Measurements from ENCODE around the gene KLHL25. TPM values are rescaled to one million over a fixed set of nuclear protein-coding genes. Genes with fewer than 3 reads are reported as not detected.

The KLHL25 gene
- total RNA-seq, 1 donor from 2014 or later: 4.0 TPM

DNA sequence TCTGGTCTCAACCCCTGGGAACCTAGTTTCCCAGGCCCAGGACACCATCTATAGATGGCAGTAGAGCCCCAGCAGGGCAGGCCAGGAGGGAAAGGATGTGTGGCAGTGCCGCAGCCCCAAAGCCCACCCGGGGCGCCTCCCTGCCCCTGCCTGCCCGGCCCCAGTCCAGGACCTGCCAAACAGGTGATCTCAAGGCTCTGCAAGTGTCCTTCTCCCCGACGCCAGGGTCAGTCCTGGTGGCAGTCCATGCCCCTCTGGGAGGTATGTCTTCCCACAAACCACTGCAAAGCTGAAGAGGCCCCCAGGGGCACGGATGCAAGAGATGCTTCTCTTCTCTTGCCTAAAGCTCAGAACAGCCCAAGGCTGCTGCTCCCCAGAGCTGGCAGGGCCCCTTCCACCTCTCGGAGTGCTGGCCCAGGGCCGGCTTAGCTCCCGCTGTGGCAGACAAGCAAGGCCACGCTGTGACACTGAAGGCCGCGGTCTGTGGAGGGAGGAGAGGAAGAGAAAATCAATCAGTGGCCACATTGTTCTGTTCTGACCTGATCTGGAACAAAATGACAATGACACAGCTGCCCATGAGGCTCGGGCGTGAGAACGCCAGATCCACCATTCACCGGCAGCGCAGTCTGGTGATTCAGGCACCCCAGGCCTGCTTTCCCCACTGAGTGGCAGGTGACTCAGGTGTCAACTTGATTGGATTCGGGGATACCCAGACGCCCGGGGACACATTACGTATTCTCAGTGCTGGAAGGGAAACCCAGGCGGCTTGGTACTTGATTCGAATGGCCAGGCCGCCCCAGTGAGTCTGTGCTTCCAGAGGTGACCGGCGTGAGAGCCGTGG, 34.0 kb downstream of the KLHL25 start:
- intact Hi-C loops (cut with micrococcal nuclease): no loop called here
- Histone ChIP-seq H3K9me3 (replicated peaks) (no peaks in the 10 kb centered on the region), H3K36me3 (peaks cover 8% of the 10 kb centered on the region), H3K4me3 (no peak overlapping the region), H3K27me3 (ENCODE audit: low read depth) (no peaks in the 10 kb centered on the region), H3K4me1 (peaks cover 77% of the 10 kb centered on the region), H3K27ac (replicated peaks) (no peak overlapping the region)
- no peak for DNase-seq
- TF ChIP-seq, protein P1, sequence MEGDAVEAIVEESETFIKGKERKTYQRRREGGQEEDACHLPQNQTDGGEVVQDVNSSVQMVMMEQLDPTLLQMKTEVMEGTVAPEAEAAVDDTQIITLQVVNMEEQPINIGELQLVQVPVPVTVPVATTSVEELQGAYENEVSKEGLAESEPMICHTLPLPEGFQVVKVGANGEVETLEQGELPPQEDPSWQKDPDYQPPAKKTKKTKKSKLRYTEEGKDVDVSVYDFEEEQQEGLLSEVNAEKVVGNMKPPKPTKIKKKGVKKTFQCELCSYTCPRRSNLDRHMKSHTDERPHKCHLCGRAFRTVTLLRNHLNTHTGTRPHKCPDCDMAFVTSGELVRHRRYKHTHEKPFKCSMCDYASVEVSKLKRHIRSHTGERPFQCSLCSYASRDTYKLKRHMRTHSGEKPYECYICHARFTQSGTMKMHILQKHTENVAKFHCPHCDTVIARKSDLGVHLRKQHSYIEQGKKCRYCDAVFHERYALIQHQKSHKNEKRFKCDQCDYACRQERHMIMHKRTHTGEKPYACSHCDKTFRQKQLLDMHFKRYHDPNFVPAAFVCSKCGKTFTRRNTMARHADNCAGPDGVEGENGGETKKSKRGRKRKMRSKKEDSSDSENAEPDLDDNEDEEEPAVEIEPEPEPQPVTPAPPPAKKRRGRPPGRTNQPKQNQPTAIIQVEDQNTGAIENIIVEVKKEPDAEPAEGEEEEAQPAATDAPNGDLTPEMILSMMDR (IDR thresholded peaks at IDR 0.05; ENCODE audit: borderline replicate concordance): peak; percentile 45

DNA sequence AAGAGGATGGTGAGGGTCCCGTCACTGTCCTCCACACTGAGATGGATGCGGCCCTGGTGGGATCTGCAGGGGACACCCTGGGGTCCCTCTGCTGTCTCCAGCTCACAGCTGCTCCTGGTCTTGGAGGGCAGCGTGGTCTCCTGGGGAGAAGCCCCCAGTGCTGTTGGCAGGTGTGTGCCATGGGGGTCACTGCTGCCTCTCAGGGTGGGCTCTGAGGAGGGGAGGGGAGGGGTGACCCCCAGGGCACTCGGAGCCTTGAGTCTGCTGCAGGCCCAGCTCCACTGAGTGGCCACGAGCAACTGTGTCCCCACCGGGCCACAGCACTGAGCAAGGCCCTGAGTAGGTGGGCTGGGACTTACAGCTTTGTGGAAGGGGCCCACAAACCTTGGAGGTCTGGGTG, 34.7 kb downstream of the KLHL25 start:
- Histone ChIP-seq H3K36me3 (peaks cover 8% of the 10 kb centered on the region), H3K9me3 (replicated peaks) (no peaks in the 10 kb centered on the region), H3K27ac (replicated peaks) (no peak overlapping the region), H3K4me3 (no peak overlapping the region), H3K27me3 (ENCODE audit: low read depth) (no peaks in the 10 kb centered on the region), H3K4me1 (peaks cover 81% of the 10 kb centered on the region)
- intact Hi-C loops (cut with micrococcal nuclease): no loop called here
- no peak for DNase-seq
- TF ChIP-seq, protein P1 (IDR thresholded peaks at IDR 0.05; ENCODE audit: borderline replicate concordance): no peak

DNA sequence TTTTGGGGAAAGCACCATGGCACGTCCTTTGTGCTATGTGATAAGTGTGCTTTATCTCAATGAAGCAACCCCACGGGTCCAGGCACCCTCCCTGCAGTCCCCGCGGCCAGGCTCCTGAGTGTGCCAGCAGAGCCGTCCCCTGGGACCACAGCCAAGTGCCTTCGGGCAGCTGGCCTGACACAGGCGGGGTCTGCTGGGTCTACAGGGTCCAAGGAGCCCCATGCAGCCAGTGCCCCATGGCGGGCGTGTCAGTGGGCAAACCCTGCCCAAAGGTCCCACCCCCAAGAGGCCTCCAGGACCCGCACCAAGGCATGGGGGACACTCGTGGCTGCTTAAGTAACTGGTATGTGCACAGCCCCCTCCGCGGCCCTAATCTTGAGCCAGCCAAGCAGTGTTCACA, 35.3 kb downstream of the KLHL25 start:
- Histone ChIP-seq H3K27me3 (ENCODE audit: low read depth) (no peaks in the 10 kb centered on the region), H3K36me3 (peaks cover 8% of the 10 kb centered on the region), H3K9me3 (replicated peaks) (no peaks in the 10 kb centered on the region), H3K4me3 (no peak overlapping the region), H3K27ac (replicated peaks) (no peak overlapping the region), H3K4me1 (peaks cover 81% of the 10 kb centered on the region)
- intact Hi-C loops (cut with micrococcal nuclease): no loop called here
- no peak for DNase-seq
- TF ChIP-seq, protein P1 (IDR thresholded peaks at IDR 0.05; ENCODE audit: borderline replicate concordance): no peak

DNA sequence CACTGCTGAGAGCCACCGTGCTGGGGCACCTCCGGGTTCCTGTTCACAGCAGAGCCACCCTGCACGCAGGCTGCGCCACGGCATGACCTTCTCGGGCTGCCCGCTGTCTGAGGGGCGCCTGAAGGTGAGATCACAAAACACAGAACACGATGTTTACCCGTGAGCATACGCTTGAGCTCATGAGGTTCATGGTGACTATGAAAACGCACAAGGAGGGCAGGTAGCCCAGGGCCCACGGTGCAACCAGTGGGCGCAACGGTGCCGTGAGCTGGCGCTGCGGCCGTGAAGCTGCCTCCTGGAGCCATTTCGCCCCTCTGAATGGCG, 36.1 kb downstream of the KLHL25 start:
- H3K4me3 ChIP-seq: no peak overlapping the region
- TF ChIP-seq, protein P1 (IDR thresholded peaks at IDR 0.05; ENCODE audit: borderline replicate concordance): no peak
- peaks cover 8% of the 10 kb centered on the region for H3K36me3 ChIP-seq
- no peak for DNase-seq
- H3K9me3 ChIP-seq (replicated peaks): no peaks in the 10 kb centered on the region
- peaks cover 77% of the 10 kb centered on the region for H3K4me1 ChIP-seq
- H3K27ac ChIP-seq (replicated peaks): no peak overlapping the region
- intact Hi-C loops (cut with micrococcal nuclease): no loop called here
- no peaks in the 10 kb centered on the region for H3K27me3 ChIP-seq (ENCODE audit: low read depth)

DNA sequence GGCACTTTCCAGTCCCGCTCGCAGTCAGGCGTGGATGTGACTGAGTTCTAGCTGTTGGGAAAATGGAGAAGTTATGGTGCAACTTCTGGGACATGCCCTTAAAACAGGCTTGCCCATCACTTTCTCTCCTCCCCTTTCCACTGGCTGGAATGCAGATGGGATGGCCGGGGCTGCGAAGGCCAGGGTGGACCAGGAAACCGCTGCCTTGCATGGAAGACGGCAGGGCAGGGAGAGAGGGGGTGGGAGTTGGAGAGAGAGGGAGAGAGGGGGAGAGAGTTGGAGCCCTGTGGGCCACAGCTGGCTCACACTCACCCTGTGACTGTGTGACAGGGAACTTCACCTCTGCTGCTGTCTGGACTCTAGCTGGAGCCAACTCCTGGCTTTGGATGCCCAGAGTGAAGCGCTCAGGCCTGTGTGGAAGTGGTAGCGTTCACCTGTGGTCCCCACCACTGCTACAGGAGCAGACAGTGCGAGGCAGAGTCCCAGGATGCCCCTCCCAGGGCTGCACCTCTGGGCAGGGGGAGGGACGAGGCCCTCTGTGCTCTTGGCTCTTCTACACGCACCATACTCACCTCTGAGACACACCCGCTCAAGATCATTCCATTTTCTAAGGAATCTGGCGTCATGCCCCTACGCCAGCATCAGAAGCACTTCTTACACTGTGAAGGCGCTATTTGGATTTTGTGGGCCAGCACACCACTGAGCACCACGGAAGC, 36.6 kb downstream of the KLHL25 start:
- H3K36me3 ChIP-seq: peaks cover 8% of the 10 kb centered on the region
- TF ChIP-seq, protein P1 (IDR thresholded peaks at IDR 0.05; ENCODE audit: borderline replicate concordance): no peak
- H3K4me1 ChIP-seq: peaks cover 72% of the 10 kb centered on the region
- peak overlapping the region; percentile 40 for H3K27ac ChIP-seq (replicated peaks)
- H3K4me3 ChIP-seq: no peak overlapping the region
- H3K9me3 ChIP-seq (replicated peaks): no peaks in the 10 kb centered on the region
- H3K27me3 ChIP-seq (ENCODE audit: low read depth): no peaks in the 10 kb centered on the region
- DNase-seq: no peak
- intact Hi-C loops (cut with micrococcal nuclease): no loop called here

Data from left ventricle myocardium inferior (tissue), 1 donor.